HL-60/S4 treated with phorbol 12-myristate 13-acetate at 8.2 ng/mL for 4 days and 3 days (cell line): ENCODE measurements around the gene ZBTB39.

Experiments used
- in situ Hi-C: fragments of 300-500 bp; cut with MboI; formaldehyde crosslinking; loops from 2 replicates; pipeline ENCODE4 v1.15.0; 2022; ENCODE audit warnings: low sequenced_read_pairs

The ZBTB39 gene

DNA sequence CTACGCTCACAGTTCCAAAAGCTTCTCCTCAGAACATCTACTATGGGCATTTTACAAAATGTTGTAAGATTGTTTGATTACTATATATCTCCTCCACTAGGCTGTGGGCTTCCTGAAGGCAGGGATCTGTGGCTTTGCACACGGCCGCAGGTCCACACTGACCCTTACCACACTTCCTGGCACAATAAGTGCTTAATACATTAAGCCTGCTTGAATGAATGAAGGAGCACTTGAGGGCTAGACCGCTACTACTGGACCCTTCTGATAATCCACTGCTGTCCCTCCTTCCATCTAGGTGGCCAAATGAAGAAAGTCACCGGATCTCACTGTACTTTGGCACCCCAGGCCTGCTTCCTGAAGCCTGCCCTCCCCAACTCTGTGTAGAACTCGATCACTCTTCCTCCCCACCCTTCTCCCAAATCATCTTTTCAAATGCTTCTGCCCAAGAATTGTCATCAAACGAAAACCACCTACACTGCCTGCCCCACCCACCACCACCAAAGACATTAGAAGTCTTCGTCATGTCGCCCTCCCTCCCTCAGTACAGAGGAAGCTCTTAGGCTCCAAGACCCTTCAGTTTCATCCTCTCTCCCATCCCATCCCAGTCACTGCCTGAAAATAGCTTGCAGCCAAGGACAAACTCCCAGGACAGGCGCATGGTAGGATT lies 596 bp upstream of the ZBTB39 start:
- in situ Hi-C loops, result loop anchor here (25.0 kb wide), 1 partner anchor 245 kb away; the partner anchor contains the start of genes HSD17B6 and PRIM1

DNA sequence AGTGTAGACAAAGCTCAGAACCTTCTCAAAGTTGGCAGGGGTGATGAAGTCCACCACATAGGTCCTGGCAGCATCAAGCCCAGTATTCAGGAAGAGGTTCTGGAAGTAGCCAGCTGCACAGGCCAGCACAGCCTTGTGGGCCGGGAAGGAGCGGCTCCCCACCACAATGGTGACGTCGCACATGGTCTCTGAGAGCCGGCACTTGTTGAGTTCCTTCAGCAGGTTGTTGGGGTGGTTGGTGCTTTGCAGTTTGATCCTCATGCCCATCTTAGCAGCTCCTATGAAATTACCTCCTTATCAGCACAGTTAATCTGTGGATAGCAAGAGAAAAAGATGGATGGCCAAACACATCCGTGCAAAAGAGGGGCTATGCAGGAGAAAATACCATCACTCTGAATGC lies 1.7 kb downstream of the ZBTB39 start:
- in situ Hi-C loops, result loop anchor here (25.0 kb wide), 1 partner anchor 242 kb away; the partner anchor contains the start of genes HSD17B6 and PRIM1

DNA sequence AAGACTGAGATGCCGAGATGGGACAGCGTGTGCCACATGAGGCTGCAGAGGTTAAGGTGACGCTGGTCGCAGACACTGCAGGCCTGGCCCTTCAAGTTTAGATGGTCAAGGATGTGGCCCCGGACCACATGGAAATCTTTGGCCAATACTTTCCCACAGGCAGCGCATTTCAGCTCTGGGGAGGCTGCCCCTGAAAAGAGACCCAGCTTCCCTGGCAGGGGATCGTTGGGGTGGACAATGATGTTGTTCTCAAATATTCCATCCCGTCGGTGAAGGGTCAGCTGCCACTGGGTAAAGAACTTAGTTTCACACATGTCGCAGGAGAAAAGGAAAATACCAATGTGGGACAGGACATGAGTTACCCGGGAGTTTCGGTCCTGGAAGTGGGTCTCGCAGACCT lies 3.0 kb downstream of the ZBTB39 start:
- in situ Hi-C loops, result loop anchor here (25.0 kb wide), 1 partner anchor 241 kb away; the partner anchor contains the start of genes HSD17B6 and PRIM1

DNA sequence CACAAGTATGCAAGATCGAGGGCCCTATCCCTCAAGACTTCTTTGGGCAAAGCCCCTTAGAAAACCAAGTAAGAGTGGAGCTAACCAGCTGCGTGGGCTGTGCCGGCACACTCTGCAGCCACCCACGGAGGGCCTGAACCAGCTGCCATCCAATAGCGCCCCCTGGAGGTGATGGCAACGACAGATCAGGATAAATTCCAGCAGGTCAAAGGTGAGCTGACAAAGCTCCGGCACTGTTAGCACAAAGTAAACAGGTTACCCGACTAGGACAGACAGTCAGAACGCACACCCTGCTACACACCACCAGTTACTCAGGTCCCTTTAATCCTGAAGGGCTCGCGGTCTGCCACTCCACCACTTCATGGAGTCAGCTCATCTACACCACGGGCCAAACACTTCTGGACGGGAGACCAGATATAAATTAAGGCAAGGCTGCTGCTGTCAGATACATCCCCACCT lies 4.9 kb downstream of the ZBTB39 start:
- in situ Hi-C loops, result loop anchor here (25.0 kb wide), 1 partner anchor 239 kb away; the partner anchor contains the start of genes HSD17B6 and PRIM1

DNA sequence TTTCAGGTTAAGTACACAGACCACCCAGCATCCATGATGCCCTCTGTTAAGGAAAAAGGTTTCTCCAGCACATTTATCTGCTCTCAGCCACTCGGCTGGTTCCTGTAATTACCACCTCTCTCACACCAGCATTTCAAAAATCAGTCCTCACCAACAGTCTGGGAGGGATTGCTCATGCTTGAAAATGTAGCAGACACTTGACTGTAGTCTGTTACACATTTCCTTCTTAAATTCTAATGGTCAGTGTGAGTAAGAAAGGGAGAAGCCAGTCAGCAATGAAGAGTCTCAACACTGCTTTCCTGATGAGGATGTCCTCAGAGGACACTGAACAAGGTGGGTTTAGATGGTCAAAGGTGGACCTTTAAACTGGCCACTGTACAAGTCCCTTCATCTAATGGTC lies 6.0 kb downstream of the ZBTB39 start:
- in situ Hi-C loops, result loop anchor here (25.0 kb wide), 1 partner anchor 238 kb away; the partner anchor contains the start of genes HSD17B6 and PRIM1

DNA sequence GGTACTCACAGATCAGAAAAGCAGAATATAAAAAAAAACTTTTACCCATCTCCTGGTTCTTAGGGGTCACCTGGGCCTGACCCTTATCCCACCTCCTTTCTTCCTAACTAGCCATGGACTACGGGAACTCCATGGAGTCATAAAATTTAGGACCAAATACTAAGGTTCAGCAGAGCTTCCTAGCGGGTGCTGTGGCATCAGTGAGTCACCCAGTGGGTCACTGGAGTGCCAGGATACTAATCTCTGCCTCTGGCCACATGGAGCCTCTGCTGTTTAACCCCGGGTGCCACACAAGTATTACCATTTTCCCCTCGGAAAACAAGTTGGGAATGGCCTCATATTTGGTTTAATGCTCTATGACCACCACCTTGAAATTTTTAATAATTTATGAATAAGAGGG lies 6.9 kb downstream of the ZBTB39 start:
- in situ Hi-C loops, result no loop called here

DNA sequence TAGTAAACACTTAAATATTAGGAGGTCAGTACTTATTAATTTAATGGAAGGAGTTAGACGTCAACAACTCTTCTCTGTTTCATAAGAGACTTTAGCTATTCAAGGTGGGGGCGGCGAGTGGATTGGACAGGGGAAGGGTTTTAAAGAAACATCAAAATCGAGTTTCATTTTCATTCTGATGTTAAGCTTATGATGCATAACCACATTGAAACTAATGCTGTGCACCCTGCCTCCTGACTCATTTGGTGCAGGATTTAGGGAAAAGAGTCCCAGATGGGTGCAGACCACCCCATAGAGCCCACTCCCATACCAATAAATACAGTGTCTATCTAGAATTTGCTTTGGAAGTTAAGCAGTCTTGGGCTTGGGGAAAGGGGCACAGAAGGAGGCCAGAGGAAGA lies 7.4 kb downstream of the ZBTB39 start:
- in situ Hi-C loops, result no loop called here

DNA sequence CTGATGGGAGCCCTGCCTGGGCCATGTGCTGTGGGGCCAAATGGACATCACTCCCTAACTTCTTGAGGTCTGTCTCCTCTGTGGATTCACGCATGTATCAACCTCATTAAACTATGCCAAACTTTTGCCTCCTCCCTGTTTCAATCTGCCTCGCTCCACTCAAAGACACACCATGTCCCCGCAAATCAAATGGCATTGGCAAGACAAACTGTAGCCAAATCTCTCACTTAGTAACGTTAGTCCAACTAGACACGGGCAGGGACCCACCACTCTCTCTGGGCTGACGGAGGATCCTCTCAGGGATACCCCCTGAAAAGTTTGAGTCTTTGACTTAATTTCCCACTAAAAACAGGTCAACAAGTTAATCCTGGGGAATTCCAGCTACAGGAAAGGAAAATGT lies 8.0 kb downstream of the ZBTB39 start:
- in situ Hi-C loops, result no loop called here

DNA sequence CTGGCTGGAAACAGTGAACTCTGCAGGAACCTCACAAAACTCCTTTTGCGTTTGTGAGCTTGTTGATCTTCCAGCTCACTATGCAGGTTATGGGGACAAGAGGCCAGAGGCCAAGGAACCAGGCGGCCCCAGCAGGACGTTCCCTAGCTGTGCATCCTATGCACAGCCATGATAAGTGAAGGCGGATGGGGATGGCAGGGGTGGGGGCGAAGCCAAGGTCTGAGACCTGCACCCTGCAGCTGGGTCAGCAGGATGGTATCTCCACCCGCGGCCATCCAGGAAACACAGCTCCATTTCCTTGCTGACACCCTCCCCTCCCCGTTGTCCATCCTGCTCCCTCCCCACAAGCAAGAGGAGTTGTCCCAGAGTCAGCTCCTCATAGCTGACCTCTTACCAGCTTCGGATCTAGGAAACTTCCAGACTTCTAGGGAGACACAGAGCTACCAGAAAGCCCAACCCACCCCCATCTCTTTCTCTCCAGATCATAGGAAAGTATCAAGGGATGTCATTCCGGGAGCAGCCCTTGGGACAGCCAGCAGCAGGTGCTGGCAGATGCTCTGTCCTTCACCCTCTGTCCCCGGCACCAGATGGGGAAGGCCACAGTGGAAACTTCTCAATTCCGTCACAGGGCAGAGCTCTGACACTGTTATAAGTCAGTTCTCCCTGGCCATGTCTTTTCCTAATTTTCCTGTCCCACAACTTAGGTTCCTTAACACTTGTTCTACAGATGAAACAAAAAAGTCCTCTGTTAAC lies 9.4 kb downstream of the ZBTB39 start:
- in situ Hi-C loops, result no loop called here

DNA sequence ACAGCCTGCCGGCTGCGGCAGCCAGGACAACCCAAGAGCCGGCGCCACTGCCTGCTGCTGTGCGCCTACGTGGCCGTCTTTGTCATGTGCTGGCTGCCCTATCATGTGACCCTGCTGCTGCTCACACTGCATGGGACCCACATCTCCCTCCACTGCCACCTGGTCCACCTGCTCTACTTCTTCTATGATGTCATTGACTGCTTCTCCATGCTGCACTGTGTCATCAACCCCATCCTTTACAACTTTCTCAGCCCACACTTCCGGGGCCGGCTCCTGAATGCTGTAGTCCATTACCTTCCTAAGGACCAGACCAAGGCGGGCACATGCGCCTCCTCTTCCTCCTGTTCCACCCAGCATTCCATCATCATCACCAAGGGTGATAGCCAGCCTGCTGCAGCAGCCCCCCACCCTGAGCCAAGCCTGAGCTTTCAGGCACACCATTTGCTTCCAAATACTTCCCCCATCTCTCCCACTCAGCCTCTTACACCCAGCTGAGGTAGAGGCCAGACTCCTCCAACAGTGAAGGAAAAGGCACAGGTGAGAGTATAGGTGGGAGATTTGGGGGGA lies 10.3 kb downstream of the ZBTB39 start:
- in situ Hi-C loops, result no loop called here

DNA sequence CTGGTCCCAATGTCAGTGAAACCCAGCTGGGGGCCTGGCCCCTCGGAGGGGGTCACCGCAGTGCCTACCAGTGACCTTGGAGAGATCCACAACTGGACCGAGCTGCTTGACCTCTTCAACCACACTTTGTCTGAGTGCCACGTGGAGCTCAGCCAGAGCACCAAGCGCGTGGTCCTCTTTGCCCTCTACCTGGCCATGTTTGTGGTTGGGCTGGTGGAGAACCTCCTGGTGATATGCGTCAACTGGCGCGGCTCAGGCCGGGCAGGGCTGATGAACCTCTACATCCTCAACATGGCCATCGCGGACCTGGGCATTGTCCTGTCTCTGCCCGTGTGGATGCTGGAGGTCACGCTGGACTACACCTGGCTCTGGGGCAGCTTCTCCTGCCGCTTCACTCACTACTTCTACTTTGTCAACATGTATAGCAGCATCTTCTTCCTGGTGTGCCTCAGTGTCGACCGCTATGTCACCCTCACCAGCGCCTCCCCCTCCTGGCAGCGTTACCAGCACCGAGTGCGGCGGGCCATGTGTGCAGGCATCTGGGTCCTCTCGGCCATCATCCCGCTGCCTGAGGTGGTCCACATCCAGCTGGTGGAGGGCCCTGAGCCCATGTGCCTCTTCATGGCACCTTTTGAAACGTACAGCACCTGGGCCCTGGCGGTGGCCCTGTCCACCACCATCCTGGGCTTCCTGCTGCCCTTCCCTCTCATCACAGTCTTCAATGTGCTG lies 11.0 kb downstream of the ZBTB39 start:
- in situ Hi-C loops, result no loop called here

DNA sequence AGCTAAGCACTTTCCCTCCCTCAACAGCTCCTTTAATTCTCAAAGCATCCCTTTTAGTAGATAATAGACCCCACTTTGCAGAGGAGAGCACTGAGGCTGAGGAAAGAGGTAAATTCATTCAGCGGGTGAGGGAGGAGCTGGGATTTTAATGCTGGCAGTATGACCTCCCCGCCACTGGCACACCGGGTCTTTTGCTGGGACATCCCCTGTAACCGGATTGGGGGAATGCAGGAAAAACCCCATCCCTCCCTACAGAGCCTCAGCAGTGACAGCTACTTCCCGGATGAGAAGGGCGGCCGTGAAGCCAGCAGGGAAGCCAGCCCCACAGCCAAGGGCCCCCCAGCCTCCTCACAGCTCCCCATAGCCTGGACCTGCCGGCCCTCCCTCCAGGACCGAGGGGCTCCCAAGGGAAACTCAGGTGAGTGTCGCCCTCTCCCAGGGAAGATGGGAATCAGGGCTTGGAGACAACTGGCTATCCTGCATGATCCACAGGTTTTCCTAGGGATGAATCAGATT lies 12.1 kb downstream of the ZBTB39 start:
- in situ Hi-C loops, result no loop called here

DNA sequence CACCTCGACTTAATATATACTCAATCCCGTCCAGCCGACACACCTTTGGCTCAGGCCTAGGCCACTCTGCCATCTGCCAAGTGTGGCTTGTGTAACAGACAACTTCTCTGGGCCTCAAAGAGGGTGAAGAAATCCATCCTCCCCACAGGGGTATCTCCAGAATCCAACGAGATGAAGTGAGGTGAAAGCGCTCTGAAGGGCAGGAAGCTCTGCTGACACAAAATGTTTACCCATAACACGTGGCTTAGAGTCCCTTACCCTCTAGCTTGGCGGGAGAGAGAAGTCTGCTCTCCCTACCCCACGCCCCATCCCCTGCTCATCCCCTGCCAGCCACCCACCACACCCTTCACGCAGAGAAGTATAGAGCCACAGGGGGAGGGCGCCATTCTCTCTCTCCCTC lies 13.0 kb downstream of the ZBTB39 start:
- in situ Hi-C loops, result no loop called here

DNA sequence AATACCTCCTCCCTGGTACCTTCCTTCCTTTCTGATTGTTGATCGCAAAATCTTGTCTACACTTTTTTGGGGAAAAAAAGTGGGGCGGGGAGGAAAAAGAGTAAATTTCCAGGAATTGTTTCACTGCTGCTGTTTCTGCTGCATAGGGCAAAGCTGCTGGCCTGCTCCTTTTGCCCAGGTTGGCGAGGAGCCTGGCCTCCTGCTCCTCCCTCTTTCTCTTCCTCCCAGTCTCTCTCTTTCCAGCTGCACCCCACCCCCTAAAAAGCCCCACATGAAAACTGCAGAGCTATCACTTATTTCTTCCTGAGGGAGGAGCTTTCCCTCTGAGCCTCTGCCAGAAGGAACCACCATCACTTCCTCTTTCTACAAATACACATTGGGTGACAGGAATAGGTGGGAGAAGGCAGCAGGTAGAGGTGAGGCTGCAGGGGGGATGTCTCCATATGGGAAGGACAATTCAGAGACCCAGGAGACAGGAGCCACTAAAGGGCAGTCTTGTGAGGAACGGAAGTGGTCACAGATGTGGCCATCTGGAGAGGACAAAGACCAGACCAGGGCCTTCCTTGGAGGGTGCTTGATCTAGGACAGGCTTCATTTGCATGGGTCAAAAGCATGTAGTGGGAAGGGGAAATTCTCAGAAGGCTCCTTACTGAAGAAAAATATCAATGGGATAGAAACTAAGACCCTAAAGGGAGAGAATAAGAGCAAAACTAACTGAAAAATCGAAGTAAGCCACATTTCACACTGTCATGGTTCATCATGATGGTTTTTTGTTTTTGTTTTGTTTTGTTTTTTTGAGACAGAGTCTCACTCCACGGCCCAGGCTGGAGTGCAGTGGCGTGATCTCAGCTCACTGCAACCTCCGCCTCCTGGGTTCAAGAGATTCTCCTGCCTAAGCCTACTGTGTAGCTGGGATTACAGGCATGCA lies 14.8 kb downstream of the ZBTB39 start:
- in situ Hi-C loops, result no loop called here

DNA sequence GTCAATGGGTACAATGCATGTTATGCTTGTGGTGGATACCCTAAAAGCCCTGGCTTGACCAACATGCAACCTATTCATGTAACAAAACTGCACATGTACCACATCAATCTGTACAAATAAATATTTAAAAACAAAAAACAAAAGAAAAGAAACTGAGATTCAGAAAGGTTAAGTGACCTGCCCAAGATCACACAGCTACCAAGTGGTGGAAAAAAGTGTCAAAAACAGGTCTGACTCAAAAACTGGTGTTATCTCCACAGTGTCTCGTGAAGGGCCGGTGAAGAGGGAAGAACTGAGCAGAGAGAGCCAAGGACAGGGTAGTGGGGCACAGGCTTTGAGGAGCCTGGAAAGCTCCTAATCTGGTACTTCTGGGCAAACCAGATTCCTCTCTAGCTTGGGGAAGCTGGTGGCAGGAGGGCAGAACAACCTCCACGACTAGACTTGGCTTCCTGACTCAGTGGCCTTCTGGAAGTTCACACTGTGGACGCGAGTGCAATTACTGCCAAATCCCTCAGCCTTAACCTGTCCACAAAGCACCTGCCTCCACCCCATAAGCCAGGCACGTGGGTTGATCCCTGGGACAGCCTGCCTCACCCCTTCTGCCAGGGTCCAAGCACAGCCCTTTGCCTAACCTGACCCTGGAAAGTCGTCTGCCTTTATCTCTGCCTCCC lies 15.6 kb downstream of the ZBTB39 start:
- in situ Hi-C loops, result no loop called here

DNA sequence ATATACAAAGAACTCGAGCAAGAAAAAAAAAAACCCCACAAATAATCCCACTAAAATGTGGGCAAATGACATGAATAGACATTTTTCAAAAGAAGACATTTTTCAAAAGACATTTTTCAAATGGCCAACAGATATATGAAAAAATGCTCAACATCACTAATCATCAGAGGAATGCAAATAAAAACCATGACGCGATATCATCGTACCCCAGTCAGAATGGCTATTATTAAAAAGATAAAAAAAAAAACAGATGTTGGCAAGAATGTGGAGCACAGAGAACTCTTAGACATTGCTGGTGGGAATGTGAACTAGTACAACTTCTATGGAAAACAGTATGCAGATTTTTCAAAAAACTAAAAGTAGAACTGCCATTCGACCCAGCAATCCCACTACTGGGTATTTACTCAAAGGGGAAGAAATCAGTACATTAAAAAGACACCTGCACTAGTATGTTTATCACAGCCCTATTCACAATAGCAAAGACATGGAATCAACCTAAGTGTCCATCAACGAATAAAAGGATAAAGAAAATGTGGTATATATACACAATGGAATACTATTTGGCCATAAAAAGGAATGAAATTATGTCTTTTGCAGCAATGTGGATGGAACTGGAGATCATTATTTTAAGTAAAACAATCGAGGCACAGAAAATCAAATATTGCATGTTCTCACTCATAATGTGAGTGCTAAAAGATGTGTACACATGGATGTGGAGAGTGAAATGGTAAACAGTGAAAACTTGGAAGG lies 16.3 kb downstream of the ZBTB39 start:
- in situ Hi-C loops, result loop anchor here (10.0 kb wide), 1 partner anchor 155 kb away; no protein-coding TSS in a partner anchor

DNA sequence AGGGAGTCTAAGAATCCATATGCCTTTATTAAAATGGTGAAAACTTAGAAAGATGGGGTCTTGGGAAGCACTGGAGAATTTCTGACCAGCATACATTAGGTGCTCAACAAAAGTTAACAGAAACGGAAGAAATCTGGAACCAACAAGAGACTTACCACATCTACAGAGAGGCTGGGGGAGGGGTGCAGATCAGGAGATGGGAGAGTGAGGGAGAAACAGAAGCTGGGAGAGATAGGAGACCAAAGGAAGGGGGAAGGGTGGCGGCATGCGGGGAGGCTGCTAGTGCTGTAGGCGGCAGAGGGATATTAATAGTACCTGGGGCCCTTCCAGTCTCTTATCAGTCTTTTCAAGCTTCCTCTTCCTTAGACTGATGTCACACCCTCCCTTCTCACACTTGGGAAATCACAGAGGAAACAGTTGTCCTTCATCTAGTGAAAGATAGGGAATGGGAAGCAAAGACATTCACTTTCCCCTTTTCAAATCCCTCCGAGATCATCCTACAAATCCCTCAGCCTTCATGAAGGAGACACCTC lies 18.1 kb downstream of the ZBTB39 start:
- in situ Hi-C loops, result loop anchor here (10.0 kb wide), 1 partner anchor 153 kb away; no protein-coding TSS in a partner anchor

DNA sequence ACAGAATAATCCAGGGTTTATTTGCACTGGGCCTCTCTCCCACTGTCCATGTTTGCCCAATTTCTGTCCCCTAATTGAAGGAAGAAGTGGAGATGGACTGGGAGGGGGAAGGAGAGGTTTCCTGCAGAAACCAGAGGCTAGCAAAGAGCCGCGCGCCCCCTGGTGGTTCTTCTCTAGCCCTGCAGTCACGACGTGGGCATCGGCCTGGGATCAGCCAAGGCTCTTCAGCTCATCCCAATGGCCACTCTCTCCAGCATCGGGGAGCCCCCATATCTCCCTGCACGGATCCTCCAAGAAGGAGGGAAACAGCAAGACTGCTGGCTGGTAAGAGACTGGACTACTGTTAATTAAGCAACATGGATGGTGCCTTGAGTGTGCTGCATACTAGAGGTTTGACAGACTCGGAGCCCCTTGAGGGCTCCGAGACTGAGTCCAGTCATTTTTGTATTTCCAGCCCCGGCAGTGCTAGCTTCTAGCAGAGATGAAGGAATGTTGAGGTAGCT lies 18.7 kb downstream of the ZBTB39 start:
- in situ Hi-C loops, result loop anchor here (10.0 kb wide), 1 partner anchor 153 kb away; no protein-coding TSS in a partner anchor
